ENCODE measurements around the gene RAPGEF1.

RAPGEF1 gene

DNA sequence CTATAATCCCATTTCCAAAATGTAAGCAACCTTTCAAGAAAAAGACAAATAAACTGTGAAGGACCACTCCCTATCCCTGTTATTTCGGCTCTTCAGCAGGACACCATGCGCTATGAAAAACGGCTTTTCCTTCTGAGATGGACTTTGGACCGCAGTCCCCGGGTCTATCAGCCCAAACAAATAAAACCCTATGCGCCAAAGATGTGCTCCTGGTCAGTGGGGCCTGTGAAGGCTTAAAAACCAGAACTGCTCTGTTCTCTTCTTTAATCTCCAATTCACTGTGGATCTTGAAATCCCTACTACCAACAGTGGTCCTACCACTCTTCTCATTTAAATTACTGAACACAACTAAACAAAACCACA is 33.3 kb downstream of the RAPGEF1 start:
- DNase-seq = no peak

DNA sequence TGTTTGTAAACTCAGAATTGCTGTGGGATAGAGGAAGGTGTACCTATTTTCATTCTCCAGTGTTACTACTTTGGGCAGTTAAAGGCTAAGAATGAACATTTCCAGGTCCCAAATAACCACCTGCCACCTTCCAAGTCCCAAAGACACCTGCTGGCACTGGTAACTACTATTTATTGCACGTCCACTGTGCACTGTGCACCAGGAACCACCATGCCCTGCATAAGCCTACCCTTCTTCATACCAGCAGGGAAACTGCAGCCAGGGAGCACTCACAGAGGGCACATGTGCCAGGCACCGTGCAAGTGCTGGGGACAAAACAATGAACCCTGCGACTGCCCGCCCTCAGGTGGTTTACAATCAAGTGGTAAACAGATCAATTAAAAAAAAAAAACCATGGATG is 34.9 kb downstream of the RAPGEF1 start:
- DNase-seq = no peak

DNA sequence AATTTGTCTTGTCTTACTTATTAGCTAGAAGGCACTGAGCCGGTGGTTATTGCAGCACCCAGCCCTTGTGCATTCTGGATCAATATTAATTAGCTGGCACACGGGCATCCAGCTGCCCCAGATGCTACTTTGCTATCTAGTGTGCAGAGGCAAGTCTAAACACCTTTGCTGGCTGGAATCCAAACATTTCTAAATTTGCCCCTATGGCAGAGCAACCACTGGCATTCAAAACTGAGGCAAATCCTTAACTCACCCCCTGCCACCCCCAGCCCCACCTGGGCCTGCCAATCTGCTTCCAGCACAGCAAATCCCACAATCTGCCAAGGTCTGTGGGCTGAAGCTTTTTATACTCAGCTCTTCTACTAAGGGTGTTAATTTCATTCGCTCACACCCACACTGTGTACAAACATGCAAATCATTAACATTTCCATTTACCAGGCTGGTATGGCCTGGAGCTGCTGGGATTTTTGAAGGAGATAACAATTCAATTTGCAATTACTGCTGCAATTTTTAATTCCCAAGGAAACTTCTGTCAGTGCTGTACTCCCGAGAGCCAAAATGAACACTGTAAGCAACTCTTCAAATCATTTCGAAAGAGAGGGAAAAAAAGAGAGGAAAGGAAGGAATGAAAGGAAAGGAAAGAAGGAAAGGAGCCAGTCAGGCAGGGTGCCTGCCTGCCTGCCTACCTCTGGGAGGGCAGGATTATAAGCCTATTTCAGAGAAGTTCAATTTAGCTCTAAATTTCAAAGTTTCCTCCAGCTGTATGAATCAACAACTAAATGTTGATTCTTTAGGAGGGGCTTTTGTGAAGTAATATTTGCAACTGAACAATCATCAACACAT is 35.5 kb downstream of the RAPGEF1 start:
- DNase-seq = no peak

DNA sequence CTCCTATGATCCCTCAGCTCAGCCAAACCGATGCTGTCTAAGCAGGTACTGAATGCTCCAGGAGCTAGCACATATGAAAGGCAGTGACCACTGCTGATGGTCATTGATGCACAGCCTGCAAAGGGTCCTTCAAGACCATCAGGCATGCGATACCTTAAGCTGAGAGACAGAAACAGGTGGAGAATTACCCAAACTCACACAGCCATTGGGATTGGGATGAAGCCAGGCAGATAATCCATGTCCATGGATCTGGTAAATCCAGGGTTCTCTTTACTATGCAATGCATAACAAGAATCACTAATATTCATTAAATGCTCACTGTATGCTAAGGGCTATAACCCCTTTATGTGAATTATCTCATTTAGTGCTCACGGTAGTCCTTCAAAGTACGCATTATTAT is 36.2 kb downstream of the RAPGEF1 start:
- DNase-seq = no peak

DNA sequence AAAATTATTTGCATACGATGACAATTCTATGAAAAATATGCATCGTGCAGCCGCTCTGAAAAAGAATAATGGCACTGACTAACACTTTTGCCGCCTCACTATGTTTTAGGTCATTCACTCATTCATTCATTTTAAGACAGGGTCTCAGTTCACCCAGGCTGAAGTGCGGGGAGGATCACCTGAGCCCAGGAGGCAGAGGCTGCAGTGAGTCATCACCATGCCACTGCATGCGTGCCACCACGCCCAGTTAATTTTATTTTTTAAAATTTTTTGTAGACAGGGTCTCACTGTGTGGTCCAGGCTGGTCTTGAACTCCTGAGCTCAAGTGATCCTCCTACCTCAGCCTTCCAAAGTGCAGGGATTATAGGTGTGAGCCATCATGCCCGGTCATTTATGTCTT is 37.0 kb downstream of the RAPGEF1 start:
- DNase-seq = no peak

DNA sequence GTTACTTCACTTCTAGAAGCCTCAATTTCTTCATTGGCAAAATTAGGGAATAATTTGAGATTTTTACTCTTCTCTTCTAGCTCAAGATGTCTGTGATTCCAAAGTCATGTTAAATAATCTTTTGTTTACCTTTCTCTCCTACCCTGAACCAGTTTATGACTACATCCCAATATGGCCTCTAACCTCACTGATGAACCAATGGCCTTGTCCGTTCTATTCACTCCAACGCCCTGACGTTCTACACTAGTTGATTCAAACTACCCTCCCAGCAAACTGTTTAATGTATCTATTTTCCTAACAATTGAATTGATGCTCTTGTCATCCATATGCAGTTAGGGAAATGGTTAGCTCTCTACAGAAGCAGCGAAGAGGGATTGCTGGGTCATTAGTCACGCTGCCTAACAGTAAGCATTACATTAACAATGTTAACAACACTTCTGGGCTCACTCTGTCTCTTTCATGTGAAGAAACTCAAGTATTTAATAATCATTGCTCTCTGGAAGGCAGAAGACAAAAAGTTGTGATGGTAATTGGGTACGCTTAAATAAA is 38.0 kb downstream of the RAPGEF1 start:
- DNase-seq = no peak

DNA sequence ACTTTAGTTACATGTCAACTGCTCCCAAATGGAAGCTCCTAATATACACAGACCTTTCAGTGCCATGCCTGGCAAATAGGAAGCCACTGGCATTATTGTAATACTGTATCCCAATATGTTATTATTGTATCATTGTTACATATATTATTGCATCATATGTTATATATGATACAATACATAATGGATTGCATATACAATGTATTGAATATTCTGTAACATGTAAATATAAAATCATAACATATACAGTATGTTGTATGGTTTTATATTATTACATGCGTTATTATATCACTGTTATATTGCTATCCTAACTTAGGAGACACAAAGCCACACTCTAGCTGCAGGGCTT is 38.5 kb downstream of the RAPGEF1 start:
- DNase-seq = no peak

DNA sequence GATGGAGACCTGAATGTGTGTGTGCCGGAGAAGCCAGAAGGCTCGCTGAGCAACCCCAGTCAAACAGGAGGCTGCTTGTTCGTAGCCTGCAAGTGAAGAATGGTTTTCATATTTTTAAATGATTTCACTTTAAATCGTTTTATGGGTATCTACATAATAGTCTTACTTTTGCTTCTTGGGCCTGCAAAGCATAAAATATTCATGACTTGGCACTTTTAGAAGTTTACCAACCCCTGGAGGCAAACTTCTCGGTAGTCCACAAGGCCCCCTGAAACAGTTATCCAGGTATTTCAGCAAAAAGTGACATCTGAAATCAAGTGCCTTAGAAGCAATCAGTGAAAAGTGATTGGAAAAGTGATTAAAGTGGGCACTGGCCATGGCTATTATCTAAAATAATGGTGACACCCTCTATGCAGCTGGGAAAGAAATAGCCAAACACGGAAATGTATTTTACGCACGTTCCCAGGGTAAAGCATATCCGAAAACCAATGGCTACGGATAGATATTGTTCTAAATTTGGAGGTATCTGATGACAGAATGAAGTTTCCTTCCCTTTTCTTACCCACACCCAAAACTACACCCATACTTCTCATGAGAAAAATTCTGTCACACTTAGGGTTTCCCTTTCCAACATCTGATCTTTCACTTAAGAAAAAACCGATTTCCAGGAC is 39.0 kb downstream of the RAPGEF1 start:
- no peak for DNase-seq

DNA sequence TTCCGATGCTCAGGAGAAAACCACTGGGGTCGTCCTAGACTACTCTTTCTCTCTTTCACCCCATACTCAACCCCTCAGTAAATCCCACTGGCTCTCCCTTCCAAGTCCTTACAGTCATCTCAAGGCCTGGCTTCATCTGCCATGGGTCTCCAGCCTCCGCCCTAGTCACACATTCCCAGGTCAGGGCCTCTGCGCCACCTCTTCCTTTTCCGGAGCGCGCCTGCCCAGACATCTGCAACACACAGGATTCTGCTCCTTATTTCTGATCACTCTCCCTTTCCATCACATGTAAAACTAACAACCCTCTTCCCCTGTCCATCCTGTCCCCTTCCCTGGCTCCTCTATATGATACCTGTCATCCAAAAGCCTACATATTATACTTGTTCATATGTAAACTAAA is 39.8 kb downstream of the RAPGEF1 start:
- no peak for DNase-seq

DNA sequence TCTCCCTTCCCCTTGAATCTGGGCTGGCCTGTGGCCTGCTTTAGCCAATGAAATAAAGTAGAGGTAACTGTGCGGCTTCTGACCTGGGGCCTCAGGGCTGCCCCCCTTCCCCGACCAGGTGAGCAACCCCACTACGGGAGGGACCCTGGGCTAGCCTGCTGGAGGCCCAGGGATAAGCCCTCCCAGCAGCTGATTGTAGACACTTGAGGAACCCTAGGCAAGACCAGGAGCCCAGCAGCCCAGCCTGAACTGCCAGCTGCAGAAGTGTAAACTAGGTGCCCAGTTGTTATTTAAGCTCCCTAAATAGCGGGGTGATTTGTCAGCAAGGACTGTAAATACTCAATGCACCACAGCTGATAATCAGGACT is 41.3 kb downstream of the RAPGEF1 start:
- DNase-seq = no peak

DNA sequence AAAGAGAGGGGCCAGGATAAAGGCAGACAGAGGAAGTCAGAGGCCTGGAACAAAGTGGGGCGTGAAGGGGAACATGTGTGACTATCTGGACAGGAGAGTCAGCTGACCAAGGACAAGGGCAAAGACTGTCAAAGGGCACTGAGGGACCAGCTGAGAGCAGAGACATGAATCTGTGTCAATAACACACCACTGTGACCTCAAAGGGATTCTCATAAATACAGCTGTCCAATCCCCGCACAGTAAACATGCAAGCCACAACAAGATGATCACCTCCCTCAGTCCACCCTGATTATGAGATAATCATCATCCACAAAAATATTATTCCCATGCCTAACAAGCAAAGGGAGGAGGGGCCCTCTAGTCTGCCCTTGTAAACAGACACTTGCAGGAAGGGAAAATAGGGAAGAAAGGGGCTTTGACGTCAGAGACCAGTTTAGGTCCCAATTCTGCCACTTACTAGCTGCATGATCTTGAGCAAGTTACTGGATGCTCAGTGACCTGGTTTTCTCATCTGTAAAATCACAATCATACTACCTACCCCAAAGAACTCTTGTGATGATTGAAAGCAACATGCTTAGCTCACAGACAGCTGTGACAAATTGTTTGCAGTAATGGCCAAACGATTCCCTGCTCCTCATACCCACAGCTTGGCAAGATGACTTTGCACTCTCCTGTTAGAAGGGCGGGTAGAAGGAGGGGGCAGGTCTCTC is 41.8 kb downstream of the RAPGEF1 start:
- no peak for DNase-seq

DNA sequence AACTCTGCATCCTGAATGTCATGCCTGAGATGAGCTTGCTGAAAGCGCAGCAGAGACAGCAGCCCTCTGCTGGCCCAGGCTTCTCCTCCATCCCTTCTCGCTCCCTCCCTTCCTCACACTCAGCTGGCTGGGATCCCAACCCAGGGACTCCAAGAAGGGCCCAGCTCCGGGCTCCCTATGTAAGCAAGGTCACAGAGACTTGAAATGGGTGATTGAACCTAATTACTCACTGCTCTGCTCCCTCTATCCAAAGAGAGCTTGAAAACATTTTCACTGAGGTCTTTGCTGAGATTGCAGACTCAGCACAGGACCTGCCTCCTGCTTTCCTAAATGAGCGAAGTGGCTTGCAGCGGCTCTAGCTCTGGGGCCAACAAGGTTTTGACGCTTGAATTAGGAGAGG is 42.8 kb downstream of the RAPGEF1 start:
- no peak for DNase-seq

DNA sequence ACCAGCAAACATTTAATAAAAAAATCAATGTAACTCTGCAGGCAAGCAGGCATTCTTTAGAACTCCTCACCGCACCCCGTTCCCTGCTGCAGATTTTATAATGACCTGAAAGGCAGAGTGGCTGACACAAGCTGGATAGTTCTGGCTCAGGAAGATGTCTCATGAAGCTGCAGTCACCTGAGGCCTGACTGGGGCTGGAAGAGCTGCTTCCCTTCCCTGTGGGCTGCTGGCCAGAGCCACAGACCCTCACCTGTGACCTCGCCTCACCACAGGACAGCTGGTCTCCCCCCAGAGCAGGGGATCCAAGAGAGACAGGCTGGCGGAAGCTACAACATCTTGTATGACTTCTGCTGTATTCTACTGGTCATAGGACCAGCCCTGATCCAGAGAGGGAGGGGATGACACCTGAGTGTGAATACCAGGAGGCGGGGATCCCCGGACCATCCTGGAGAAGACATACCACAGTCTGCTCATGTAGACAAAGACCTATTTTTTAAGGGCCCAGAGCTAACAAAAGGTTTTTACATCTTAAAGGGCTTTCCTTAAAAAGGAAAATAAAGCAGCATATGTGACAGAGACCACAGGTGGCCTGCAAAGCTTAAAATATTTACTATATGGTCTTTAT is 43.9 kb downstream of the RAPGEF1 start:
- DNase-seq = no peak

DNA sequence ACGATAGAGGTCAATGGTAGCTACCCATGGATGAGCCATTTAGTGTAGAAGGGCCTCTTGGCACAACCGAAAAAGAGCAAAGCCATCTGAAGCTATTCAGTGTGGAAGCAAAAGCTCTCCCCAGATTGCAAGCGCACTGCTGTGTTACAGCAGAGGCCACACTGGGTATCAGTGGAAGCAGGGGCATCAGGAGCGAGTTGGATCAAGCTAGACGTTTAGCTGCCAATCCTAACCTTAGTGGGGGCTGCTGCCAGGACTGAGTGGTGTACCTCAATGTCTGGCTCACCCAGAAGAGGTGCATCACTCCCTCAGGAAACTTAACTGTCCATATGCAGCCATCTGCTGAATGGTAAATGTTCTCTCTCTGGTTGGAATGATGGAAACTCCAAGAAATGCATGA is 44.5 kb downstream of the RAPGEF1 start:
- DNase-seq = no peak

DNA sequence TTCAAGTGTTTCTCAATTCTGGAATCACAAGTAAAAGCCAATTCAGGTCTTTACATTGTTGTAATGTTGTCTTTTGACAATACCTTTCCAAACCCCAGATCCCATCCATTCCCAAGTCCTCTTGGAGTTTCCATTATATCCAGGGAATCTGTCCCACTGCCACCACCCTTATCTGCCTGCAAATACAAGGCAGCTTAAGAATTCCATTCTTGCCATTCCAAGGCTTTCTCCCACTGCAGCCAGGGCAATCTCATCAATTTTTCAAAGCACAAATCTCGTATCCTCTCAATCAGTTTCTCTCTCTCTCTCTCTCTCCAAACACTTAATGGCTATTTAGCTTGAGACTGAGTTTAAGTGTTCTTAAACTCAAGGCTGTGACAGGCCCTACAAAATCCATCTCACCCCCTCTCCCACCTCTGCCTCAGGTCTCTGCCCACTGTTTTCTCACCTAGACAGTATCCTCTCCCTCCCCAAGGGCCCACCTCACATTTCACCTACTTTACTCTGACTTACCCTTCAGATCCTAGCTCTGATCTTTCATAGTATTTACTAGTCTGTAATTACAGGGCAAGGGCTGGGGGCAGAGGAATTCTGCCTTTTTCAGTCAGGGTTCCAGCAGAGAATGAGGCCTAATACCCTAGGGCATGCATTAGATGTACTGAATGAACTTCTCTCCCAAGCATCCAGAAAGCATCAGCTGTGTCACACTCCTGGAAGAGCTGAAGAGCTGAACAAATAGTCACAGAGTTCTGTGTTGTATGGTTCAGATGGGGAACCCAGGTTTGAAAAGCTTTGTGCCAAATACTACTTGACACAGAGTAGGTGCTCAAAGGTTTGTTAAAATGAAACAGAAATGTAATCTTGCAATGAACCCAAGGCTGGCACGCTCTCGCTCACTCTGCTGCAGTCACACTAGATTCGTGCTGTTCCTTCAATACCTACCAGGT is 46.0 kb downstream of the RAPGEF1 start:
- no peak for DNase-seq

DNA sequence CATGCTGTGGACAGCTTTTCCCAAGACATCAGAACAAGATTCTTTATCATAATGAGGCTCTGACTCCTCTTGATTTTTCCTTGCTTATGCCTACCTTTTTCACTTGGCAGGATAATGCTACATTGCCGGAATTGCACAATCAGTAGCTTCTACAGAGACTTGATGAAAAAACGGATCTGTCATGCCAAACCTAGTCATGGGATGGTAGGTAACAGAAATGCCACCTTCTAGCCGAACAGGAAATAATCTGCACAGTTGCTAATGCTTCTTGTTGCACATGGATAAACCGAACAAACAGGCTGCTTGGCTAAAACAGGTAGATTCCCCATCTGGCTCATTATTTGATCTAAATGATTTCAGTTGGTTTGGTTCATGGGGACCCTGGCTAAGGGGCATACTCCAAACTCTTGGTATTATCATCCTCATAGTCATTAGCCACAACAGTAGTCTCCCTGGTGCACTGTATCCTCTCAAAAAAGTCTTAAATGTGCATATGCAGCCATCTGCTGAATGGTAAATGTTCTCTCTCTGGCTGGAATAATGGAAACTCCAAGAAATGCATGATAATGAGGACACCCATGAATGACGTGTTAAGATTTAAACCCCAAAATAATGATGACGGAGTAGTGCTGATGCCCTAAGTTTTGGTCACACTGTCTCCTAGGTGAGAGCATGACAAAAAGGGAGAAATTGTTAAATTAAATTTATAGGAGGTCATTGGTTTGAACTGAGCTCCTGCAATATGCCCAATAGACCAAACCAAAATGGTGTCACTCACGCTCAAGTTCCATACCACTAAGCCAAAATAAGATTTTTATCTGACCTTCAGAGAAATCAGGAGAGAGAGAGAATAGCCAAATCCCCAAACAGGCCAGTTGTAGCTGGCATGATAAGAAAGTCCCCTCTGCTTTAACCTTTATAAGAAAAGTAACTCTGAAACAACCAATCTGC is 47.0 kb downstream of the RAPGEF1 start:
- DNase-seq = no peak

DNA sequence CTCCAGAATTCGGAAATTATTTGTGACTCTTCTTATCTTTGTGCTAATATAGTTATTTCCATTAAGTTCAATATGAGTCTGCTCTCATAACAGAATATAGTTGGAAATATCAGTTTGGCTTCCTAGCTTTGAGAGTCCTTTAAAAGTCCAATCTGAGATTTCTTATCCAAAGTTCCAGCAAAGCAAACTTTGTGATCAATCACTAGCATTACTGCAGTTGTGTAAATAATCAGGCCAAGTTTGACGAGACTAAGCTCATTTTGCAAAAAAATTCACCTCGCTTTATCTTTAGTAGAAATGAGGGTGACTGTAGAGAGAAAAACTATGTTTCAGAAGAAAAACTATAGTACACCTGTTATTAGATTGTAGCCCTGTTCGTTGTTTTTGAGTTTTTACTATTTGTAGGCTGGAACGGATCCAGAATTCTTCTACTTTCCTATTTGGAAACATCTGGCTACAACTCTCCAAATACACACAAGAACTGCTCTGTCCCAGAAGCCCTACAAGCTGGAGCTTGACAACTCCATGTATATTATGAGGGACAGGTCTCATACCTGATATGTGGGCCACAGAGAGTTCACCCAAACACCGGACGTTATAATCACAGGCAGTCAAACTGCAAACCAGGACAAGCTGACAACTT is 47.8 kb downstream of the RAPGEF1 start:
- DNase-seq = no peak

DNA sequence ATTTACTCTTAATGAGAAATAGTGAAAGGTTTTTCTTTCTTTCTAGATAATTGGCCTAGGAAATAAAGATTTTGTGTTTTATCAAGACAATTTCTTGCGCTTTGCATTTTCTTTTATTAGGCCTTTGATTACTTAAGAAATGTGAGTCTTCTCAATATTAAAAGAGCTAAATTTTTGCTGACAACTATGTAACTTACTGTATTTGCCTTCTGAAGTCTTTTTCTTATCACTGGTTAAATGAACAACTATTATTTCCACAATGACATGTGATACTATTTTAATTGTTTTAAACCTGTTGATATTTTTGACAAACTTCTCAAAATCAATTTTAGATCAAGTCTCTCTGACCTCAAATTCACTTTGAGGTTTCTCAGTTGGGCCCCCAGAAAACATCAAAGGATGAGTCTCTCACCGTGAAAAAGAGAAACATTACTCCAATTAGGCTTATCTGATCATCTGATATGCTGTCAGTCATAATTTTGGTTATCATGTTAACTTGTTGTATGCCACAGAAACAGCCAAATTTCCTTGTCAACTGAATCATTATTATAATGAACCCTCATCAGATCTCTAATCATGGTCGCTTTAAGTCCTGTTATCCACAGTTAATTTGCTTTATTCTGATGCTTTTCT is 48.8 kb downstream of the RAPGEF1 start:
- DNase-seq = no peak

DNA sequence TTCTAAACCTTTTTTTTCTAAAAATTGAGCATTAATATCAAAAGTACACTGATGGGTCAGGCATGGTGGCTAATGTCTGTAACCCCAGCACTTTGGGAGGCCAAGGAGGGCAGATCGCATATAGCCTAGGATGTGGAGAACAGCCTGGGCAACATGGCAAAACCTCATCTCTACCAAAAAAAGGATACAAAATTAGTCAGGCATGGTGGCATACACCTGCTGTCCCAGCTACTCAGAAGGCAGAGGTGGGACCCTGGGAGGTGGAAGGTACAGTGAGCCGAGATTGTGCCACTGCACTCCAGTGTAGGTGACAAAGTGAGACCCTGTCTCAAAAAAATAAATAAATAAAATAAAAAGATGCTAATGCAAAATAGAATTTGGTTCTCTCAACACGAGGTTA is 49.4 kb downstream of the RAPGEF1 start:
- no peak for DNase-seq

DNA sequence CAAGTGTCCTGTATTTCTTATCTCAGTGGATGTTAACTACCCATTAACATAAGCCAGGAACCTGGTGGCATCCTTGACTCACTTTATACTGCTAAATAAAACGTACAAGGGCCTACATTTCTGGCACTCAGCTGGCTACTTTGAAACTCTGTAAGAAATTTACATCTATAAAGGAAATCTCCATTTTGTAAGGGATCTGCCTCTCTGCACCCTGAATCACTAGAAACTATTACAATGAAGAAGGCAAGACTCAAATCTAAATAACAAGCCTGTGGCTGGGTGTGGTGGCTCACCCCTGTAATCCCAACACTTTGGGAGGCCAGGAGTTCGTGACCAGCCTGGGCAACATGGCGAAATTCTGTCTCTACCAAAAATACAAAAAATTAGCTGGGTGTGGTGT is 51.5 kb downstream of the RAPGEF1 start:
- no peak for DNase-seq

All from NCI-H187 (cell line).